ENCODE results near the gene ADAMTSL1. TPM values are rescaled to one million over a fixed set of nuclear protein-coding genes. Genes with fewer than 3 reads are reported as not detected.

ADAMTSL1 gene
- polyA plus RNA-seq, 1 donor from 2014 or later = 1.1 TPM

DNA sequence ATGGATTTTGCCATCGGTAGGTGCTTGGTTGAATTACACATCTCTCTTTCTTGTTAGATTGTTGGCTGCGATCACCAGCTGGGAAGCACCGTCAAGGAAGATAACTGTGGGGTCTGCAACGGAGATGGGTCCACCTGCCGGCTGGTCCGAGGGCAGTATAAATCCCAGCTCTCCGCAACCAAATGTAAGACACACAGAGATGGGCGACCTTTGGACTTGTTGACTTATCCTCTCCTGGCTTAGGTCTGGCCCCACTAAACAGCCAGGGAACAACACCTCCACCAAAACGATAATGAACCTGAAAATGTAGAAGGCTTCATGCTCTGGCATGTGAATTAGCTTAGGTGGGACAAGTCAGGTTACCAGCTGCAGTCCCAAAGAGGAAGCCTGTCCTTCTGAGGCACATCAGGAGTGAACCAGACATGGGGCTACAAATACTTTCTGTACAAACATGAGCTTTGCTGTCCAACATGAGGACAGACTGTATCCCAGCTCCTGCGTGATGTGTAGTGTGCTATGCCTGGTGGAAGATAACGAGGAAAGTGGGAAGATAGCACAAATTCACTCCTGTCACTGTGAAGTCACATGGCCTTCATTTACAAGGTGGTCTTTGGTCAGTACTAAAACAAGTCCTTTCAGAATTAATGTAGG lies 148.4 kb downstream of the ADAMTSL1 start:
- H3K4me2 ChIP-seq (ENCODE audit: low read length) = no peak overlapping the region
- no peak overlapping the region for H3K27ac ChIP-seq (ENCODE audit: low read length)

DNA sequence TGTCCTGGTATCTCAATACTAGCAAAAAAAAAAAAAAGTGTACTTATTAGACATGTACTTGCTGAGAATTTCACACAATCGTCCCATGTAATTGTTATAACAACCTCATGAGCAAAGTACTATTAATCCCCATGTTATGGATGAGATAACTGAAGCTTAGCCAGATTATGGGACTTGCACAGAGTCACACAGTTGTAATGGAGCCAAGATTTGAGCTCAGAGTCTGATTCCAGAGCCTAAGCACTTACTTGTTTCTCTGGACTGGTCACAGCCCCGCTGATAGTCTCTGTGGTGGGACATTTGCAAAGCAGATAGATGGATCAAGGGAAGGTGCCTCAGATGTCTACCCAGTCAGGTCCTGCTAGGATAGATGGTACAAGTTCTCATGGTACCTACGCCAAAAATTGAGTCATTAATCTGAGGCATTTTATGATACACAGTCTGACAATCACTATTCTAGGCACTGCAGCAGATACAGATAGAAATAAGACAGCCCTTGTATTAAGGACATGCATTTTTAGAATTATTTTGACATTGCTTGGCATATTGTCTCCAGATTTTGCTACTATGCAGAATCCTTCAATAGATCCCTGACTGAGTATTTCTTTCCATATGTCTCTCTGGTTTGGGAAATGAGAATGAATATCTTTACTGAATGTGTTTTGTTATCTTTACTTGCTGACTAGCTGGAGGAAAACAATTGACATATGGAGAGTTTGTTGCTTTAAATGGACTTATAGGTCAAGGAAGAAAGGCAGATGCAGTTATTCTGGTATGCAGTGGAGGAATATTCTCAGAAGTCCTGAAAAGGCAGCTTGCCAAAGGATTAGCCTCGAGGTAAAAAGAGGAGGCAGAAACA lies 149.5 kb downstream of the ADAMTSL1 start:
- Histone ChIP-seq H3K4me2 (ENCODE audit: low read length) (no peak overlapping the region), H3K9me2 (ENCODE audit: insufficient read depth, low read length) (no peaks in the 10 kb centered on the region), H3K9me3 (ENCODE audit: low read length) (no peaks in the 10 kb centered on the region), H3F3A (ENCODE audit: insufficient read depth, low read length, poor library complexity, severe bottlenecking) (no peaks in the 10 kb centered on the region), H3K79me2 (replicated peaks; ENCODE audit: insufficient read depth, low read length) (no peaks in the 10 kb centered on the region), H3K9ac (ENCODE audit: low read length) (no peak overlapping the region), H3K27ac (ENCODE audit: low read length) (no peak overlapping the region), H4K20me1 (ENCODE audit: insufficient read depth) (no peaks in the 10 kb centered on the region), H3K27me3 (ENCODE audit: insufficient read depth, low read depth, low read length) (no peaks in the 10 kb centered on the region), H3K4me3 (ENCODE audit: low read length) (no peak overlapping the region), H3K36me3 (ENCODE audit: insufficient read depth, low read length) (no peaks in the 10 kb centered on the region), H2AFZ (ENCODE audit: low read depth, low read length) (no peak overlapping the region)
- TF ChIP-seq EZH2 (IDR thresholded peaks at IDR 0.05; ENCODE audit: borderline replicate concordance, insufficient read depth, low read length, poor library complexity, severe bottlenecking) (no peak), RAD21 (conservative IDR thresholded peaks at IDR 0.05) (no peak)

More for the DNA sequence above, 148.4 kb downstream of the ADAMTSL1 start:
- Histone ChIP-seq H3K9me2 (ENCODE audit: insufficient read depth, low read length) (no peaks in the 10 kb centered on the region), H3K4me3 (ENCODE audit: low read length) (no peak overlapping the region), H3K9ac (ENCODE audit: low read length) (no peak overlapping the region), H4K20me1 (ENCODE audit: insufficient read depth) (no peaks in the 10 kb centered on the region), H2AFZ (ENCODE audit: low read depth, low read length) (no peak overlapping the region), H3F3A (ENCODE audit: insufficient read depth, low read length, poor library complexity, severe bottlenecking) (no peaks in the 10 kb centered on the region), H3K36me3 (ENCODE audit: insufficient read depth, low read length) (no peaks in the 10 kb centered on the region), H3K79me2 (replicated peaks; ENCODE audit: insufficient read depth, low read length) (no peaks in the 10 kb centered on the region), H3K9me3 (ENCODE audit: low read length) (no peaks in the 10 kb centered on the region), H3K27me3 (ENCODE audit: insufficient read depth, low read depth, low read length) (no peaks in the 10 kb centered on the region)
- TF ChIP-seq TAF1 (IDR thresholded peaks at IDR 0.05; ENCODE audit: low read depth) = no peak
- TF ChIP-seq SMC3 (conservative IDR thresholded peaks at IDR 0.05; ENCODE audit: poor library complexity) = no peak
- no peak for TF ChIP-seq EP300 (conservative IDR thresholded peaks at IDR 0.05; ENCODE audit: poor library complexity, severe bottlenecking)
- TF ChIP-seq, protein P1, sequence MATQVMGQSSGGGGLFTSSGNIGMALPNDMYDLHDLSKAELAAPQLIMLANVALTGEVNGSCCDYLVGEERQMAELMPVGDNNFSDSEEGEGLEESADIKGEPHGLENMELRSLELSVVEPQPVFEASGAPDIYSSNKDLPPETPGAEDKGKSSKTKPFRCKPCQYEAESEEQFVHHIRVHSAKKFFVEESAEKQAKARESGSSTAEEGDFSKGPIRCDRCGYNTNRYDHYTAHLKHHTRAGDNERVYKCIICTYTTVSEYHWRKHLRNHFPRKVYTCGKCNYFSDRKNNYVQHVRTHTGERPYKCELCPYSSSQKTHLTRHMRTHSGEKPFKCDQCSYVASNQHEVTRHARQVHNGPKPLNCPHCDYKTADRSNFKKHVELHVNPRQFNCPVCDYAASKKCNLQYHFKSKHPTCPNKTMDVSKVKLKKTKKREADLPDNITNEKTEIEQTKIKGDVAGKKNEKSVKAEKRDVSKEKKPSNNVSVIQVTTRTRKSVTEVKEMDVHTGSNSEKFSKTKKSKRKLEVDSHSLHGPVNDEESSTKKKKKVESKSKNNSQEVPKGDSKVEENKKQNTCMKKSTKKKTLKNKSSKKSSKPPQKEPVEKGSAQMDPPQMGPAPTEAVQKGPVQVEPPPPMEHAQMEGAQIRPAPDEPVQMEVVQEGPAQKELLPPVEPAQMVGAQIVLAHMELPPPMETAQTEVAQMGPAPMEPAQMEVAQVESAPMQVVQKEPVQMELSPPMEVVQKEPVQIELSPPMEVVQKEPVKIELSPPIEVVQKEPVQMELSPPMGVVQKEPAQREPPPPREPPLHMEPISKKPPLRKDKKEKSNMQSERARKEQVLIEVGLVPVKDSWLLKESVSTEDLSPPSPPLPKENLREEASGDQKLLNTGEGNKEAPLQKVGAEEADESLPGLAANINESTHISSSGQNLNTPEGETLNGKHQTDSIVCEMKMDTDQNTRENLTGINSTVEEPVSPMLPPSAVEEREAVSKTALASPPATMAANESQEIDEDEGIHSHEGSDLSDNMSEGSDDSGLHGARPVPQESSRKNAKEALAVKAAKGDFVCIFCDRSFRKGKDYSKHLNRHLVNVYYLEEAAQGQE (IDR thresholded peaks at IDR 0.05; ENCODE audit: borderline replicate concordance) = no peak
- TF ChIP-seq EZH2 (IDR thresholded peaks at IDR 0.05; ENCODE audit: borderline replicate concordance, insufficient read depth, low read length, poor library complexity, severe bottlenecking) = no peak
- TF ChIP-seq, protein P2, sequence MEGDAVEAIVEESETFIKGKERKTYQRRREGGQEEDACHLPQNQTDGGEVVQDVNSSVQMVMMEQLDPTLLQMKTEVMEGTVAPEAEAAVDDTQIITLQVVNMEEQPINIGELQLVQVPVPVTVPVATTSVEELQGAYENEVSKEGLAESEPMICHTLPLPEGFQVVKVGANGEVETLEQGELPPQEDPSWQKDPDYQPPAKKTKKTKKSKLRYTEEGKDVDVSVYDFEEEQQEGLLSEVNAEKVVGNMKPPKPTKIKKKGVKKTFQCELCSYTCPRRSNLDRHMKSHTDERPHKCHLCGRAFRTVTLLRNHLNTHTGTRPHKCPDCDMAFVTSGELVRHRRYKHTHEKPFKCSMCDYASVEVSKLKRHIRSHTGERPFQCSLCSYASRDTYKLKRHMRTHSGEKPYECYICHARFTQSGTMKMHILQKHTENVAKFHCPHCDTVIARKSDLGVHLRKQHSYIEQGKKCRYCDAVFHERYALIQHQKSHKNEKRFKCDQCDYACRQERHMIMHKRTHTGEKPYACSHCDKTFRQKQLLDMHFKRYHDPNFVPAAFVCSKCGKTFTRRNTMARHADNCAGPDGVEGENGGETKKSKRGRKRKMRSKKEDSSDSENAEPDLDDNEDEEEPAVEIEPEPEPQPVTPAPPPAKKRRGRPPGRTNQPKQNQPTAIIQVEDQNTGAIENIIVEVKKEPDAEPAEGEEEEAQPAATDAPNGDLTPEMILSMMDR (IDR thresholded peaks at IDR 0.05; ENCODE audit: poor library complexity, severe bottlenecking) = no peak
- no peak for TF ChIP-seq RAD21 (conservative IDR thresholded peaks at IDR 0.05)
- TF ChIP-seq MXI1 (conservative IDR thresholded peaks at IDR 0.05; ENCODE audit: poor library complexity, severe bottlenecking) = no peak
- TF ChIP-seq POLR2AphosphoS5 (IDR thresholded peaks at IDR 0.05) = no peak

Data from neural cell (in vitro differentiated cells).